ENCODE measurements around the gene TSHZ2.

The TSHZ2 gene

GRCh38 chr20:53128004-53128403, 155.8 kb downstream of the TSHZ2 start:
- DNase-seq (ENCODE audit: extremely low read depth, low read depth): no peak

GRCh38 chr20:53129563-53129962, 157.4 kb downstream of the TSHZ2 start:
- no peak for DNase-seq (ENCODE audit: extremely low read depth, low read depth)
- no peak for TF ChIP-seq CTCF (IDR thresholded peaks at IDR 0.05; ENCODE audit: low read depth, low read length)

More at GRCh38 chr20:53128004-53128403, 155.8 kb downstream of the TSHZ2 start:
- no peak for TF ChIP-seq CTCF (IDR thresholded peaks at IDR 0.05; ENCODE audit: low read depth, low read length)

- no peak for DNase-seq (ENCODE audit: extremely low read depth, low read depth)
These were observed 158.6 kb downstream of the TSHZ2 start for GRCh38 chr20:53130795-53131194.

GRCh38 chr20:53133125-53133524, 161.0 kb downstream of the TSHZ2 start:
- DNase-seq (ENCODE audit: extremely low read depth, low read depth): no peak
- no peak for TF ChIP-seq CTCF (IDR thresholded peaks at IDR 0.05; ENCODE audit: low read depth, low read length)

More at GRCh38 chr20:53130795-53131194, 158.6 kb downstream of the TSHZ2 start:
- no peak for TF ChIP-seq CTCF (IDR thresholded peaks at IDR 0.05; ENCODE audit: low read depth, low read length)

- no peak for TF ChIP-seq CTCF (IDR thresholded peaks at IDR 0.05; ENCODE audit: low read depth, low read length)
- DNase-seq (ENCODE audit: extremely low read depth, low read depth): no peak
These were observed 161.5 kb downstream of the TSHZ2 start for GRCh38 chr20:53133628-53134027.

- no peak for TF ChIP-seq CTCF (IDR thresholded peaks at IDR 0.05; ENCODE audit: low read depth, low read length)
- DNase-seq (ENCODE audit: extremely low read depth, low read depth): no peak
These were observed 164.3 kb downstream of the TSHZ2 start for GRCh38 chr20:53136473-53136872.

GRCh38 chr20:53138454-53139262, 166.5 kb downstream of the TSHZ2 start:
- no peak for TF ChIP-seq CTCF (IDR thresholded peaks at IDR 0.05; ENCODE audit: low read depth, low read length)
- DNase-seq (ENCODE audit: extremely low read depth, low read depth): no peak
